K562 (cell line): Measurements from ENCODE around the gene STON2. TPM values are rescaled to one million over a fixed set of nuclear protein-coding genes. Genes with fewer than 3 reads are reported as not detected.

Experiments
- CBFA2T2 ChIP-seq: fragments of 450-650 bp; conservative IDR thresholded peaks from 2 replicates; pipeline ENCODE4 v1.6.1; 2017; ENCODE audit warnings: mild to moderate bottlenecking
- CHD7 ChIP-seq: fragments of 200-600 bp; sonication (generic); IDR thresholded peaks from one replicate; pipeline ENCODE4 v1.6.1; 2012; ENCODE audit warnings: mild to moderate bottlenecking, low read depth, low read length, inconsistent platforms
- COPS2 ChIP-seq: fragments of 450-650 bp; conservative IDR thresholded peaks from 2 replicates; pipeline ENCODE4 v1.6.1; 2016; ENCODE audit warnings: mild to moderate bottlenecking, moderate library complexity
- GABPB1 ChIP-seq: sonication (generic); formaldehyde crosslinking; IDR thresholded peaks from 2 replicates; pipeline ENCODE4 v1.8.0; 2022; ENCODE audit warnings: mild to moderate bottlenecking, missing genetic modification reagents
- HMGN3 ChIP-seq: IDR thresholded peaks from 2 replicates; pipeline ENCODE4 v1.6.1; 2011; ENCODE audit warnings: borderline replicate concordance, low read depth, mild to moderate bottlenecking, mixed read lengths, low read length; ENCODE audit not compliant: insufficient read length; ENCODE audit errors: extremely low read depth
- MAZ ChIP-seq, 2 experiments: fragments of 450-650 bp in 1 of 2; sonication (generic) in 1 of 2; formaldehyde crosslinking; IDR thresholded peaks in 1 of 2; conservative IDR thresholded peaks in 1 of 2; 2 replicates each; pipeline versions ENCODE4 v1.4.0 to v1.5.0; 2020; ENCODE audit warnings: mild to moderate bottlenecking in 1 of 2, missing genetic modification reagents in 1 of 2
- MYBL2 ChIP-seq, 2 experiments: fragments of 450-650 bp in 1 of 2; sonication (generic) in 1 of 2; formaldehyde crosslinking in 1 of 2; IDR thresholded peaks; 2 replicates each; pipeline versions ENCODE4 v1.6.1 to v1.8.1; 2017 to 2022; ENCODE audit warnings: borderline replicate concordance in 1 of 2, inconsistent platforms in 1 of 2, low read depth in 1 of 2, mild to moderate bottlenecking in 1 of 2, missing genetic modification reagents in 1 of 2, moderate library complexity in 1 of 2
- SRF ChIP-seq, 2 experiments: fragments of 250-450, 450-650 bp in 1 of 2; sonication (Bioruptor Pico) in 1 of 2; sonication (generic) in 1 of 2; formaldehyde crosslinking; IDR thresholded peaks; 2 replicates each; pipeline versions ENCODE4 v1.5.0 to v1.5.1; 2020 to 2022; ENCODE audit warnings: mild to moderate bottlenecking in 1 of 2, missing genetic modification reagents in 1 of 2
- TFAP4 ChIP-seq: sonication (generic); formaldehyde crosslinking; IDR thresholded peaks from 2 replicates; pipeline ENCODE4 v1.8.0; 2022; ENCODE audit warnings: missing genetic modification reagents, mild to moderate bottlenecking, moderate library complexity, borderline replicate concordance
- YY1 ChIP-seq, 3 experiments: IDR thresholded peaks; 2 replicates each; pipeline ENCODE4 v1.6.1; 2011; ENCODE audit warnings: low read length in 2 of 3, mild to moderate bottlenecking in 2 of 3, moderate library complexity in 2 of 3, borderline replicate concordance in 1 of 3, control low read depth in 1 of 3, low read depth in 1 of 3; ENCODE audit not compliant: insufficient read depth in 3 of 3, insufficient replicate concordance in 2 of 3, control insufficient read depth in 1 of 3, insufficient read length in 1 of 3; ENCODE audit errors: extremely low read depth in 1 of 3
- ZBTB17 ChIP-seq: fragments of 450-650 bp; formaldehyde crosslinking; IDR thresholded peaks from 2 replicates; pipeline ENCODE4 v1.4.0; 2020; ENCODE audit warnings: mild to moderate bottlenecking
- ZNF140 ChIP-seq: fragments of 250-450 bp; sonication (Bioruptor Pico); IDR thresholded peaks from 2 replicates; pipeline ENCODE4 v1.8.0; 2021; ENCODE audit warnings: moderate library complexity, mild to moderate bottlenecking, inconsistent platforms
- polyA plus RNA-seq, 8 experiments: library from polyadenylated mRNA; depleted of rRNA in 4 of 8; stranded (reverse) in 5 of 8; unstranded in 3 of 8; fragments of >200 nt; fragmentation: Nextera tagmentation in 2 of 8; fragmentation: Illumina TruSeq in 1 of 8; extraction: Ambion mirVana in 2 of 8; extraction: Trizol in 1 of 8; gene quantifications; 2 replicates each; pipeline versions ENCODE4 v1.2.1 to v1.2.3, GENCODE V29; 2011 to 2014; ENCODE audit warnings: inconsistent platforms in 1 of 8, missing spikeins in 1 of 8
- total RNA-seq, 7 experiments: library from RNA; depleted of rRNA in 6 of 7; stranded (reverse); fragments of >200 nt in 6 of 7; fragmentation: Illumina TruSeq in 2 of 7; extraction: Trizol in 2 of 7; gene quantifications; 2 replicates each; pipeline versions ENCODE4 v1.2.1 to v1.2.3, GENCODE V29; 2011 to 2021; ENCODE audit warnings: low replicate concordance in 1 of 7

Gene STON2
- total and polyA plus RNA-seq, 9 of the 15 experiments (the other 6 are each of a cell fraction or from before 2014, with no cell fraction given): 7.8 to 99.3 (median 53.5) TPM

- no peak for TF ChIP-seq CHD7
- TF ChIP-seq ZBTB17: 0 out of 2 replicates have a peak, but pooled peaks have one; percentile 34
- TF ChIP-seq MAZ (CRISPR knock-in tag; conservative IDR thresholded peaks at IDR 0.05 in 1 of 2, IDR thresholded peaks at IDR 0.05 in 1 of 2): peak in 1 of 2 experiments; percentile 47; a peak in 1 of 4 replicates
- TF ChIP-seq TFAP4 (CRISPR knock-in tag): peak; percentile 44; the same call in 1 of the 2 replicates
- peak; percentile 48; the same call in 1 of the 2 replicates for TF ChIP-seq GABPB1 (CRISPR knock-in tag)
- no peak for TF ChIP-seq ZNF140 (CRISPR knock-in tag)
- TF ChIP-seq SRF (CRISPR knock-in tag; IDR thresholded peaks at IDR 0.05): no peak
- no peak for TF ChIP-seq MYBL2 (IDR thresholded peaks at IDR 0.05; ENCODE audit: low read depth)
- no peak for TF ChIP-seq MYBL2 (CRISPR knock-in tag; IDR thresholded peaks at IDR 0.05; ENCODE audit: borderline replicate concordance)
- no peak for TF ChIP-seq COPS2
- TF ChIP-seq CBFA2T2: no peak
- peak in 1 of 3 experiments; percentile 7 for TF ChIP-seq YY1 (IDR thresholded peaks at IDR 0.05; ENCODE audit: borderline replicate concordance in 1 of 3, control insufficient read depth in 1 of 3, extremely low read depth in 1 of 3, insufficient read depth in 3 of 3, insufficient read length in 1 of 3, insufficient replicate concordance in 2 of 3, low read depth in 1 of 3, low read length in 2 of 3)
- TF ChIP-seq HMGN3: peak; percentile 17
Observed at GRCh38 chr14:81436296-81437138, 36.4 kb upstream of the STON2 start (continued).
